Hepatocyte (in vitro differentiated cells): ENCODE data around the gene TNFRSF1A. TPM values are rescaled to one million over a fixed set of nuclear protein-coding genes. Genes with fewer than 3 reads are reported as not detected.

Experiments used
- DNase-seq: peaks from one replicate; pipeline ENCODE4 v3.0.0-alpha.2; 2016; ENCODE audit warnings: low spot score
- H2AFZ ChIP-seq: fragments of 200-600 bp; sonication (generic); 2 replicates; pipeline ENCODE4 v1.6.0; 2016; ENCODE audit warnings: antibody characterized with exemption, mild to moderate bottlenecking
- H3K27ac ChIP-seq: fragments of 200-600 bp; sonication (generic); 2 replicates; pipeline ENCODE4 v1.5.1; 2016; ENCODE audit warnings: mild to moderate bottlenecking
- H3K27me3 ChIP-seq: fragments of 200-600 bp; sonication (generic); 2 replicates; pipeline ENCODE4 v1.6.1; 2016
- H3K36me3 ChIP-seq: fragments of 200-600 bp; sonication (generic); replicated peaks from 2 replicates; pipeline ENCODE4 v1.5.1; 2016; ENCODE audit warnings: low read depth; ENCODE audit not compliant: insufficient read depth
- H3K4me1 ChIP-seq: fragments of 200-600 bp; sonication (generic); 2 replicates; pipeline ENCODE4 v1.5.1; 2016; ENCODE audit warnings: mild to moderate bottlenecking, moderate library complexity; ENCODE audit not compliant: insufficient read depth
- H3K4me2 ChIP-seq: fragments of 200-600 bp; sonication (generic); 2 replicates; pipeline ENCODE4 v1.6.0; 2016
- H3K4me3 ChIP-seq: fragments of 200-600 bp; sonication (generic); 2 replicates; pipeline ENCODE4 v1.5.1; 2016; ENCODE audit warnings: mild to moderate bottlenecking
- H3K79me2 ChIP-seq: fragments of 200-600 bp; sonication (generic); 2 replicates; pipeline ENCODE4 v1.6.0; 2017; ENCODE audit warnings: mild to moderate bottlenecking
- H3K9me2 ChIP-seq: fragments of 200-600 bp; sonication (generic); replicated peaks from 2 replicates; pipeline ENCODE4 v1.6.0; 2017; ENCODE audit warnings: mild to moderate bottlenecking; ENCODE audit not compliant: insufficient read depth
- H3K9me3 ChIP-seq: fragments of 200-600 bp; sonication (generic); 2 replicates; pipeline ENCODE4 v1.5.1; 2016; ENCODE audit warnings: low read depth, mild to moderate bottlenecking
- H4K20me1 ChIP-seq: fragments of 200-600 bp; sonication (generic); 2 replicates; pipeline ENCODE4 v1.6.0; 2016; ENCODE audit warnings: mild to moderate bottlenecking; ENCODE audit not compliant: insufficient read depth, poor library complexity, severe bottlenecking
- EZH2 ChIP-seq: fragments of 200-600 bp; sonication (generic); IDR thresholded peaks from 2 replicates; pipeline ENCODE4 v1.6.1; 2016; ENCODE audit warnings: antibody characterized with exemption, mild to moderate bottlenecking, borderline replicate concordance
- EZH2phosphoT487 ChIP-seq: fragments of 200-600 bp; sonication (generic); IDR thresholded peaks from one replicate; pipeline ENCODE4 v1.6.1; 2018; ENCODE audit warnings: antibody characterized with exemption, mild to moderate bottlenecking, low read depth, moderate library complexity; ENCODE audit not compliant: unreplicated experiment, severe bottlenecking
- WGBS: methylation state at CpG from one replicate; pipeline ENCODE4 v1.1.6; 2016; ENCODE audit warnings: low lambda C conversion rate; ENCODE audit errors: missing lambda C conversion rate; 5-methylcytosine and 5-hydroxymethylcytosine counted together
- polyA plus RNA-seq: library from polyadenylated mRNA; unstranded; fragments of >200 nt; fragmentation: Nextera tagmentation; extraction: Ambion mirVana; gene quantifications from 2 replicates; pipeline ENCODE4 v1.2.1, GENCODE V29; 2016
- total RNA-seq: library from RNA; depleted of rRNA; stranded (reverse); fragments of >200 nt; gene quantifications from 2 replicates; pipeline ENCODE4 v1.2.3, GENCODE V29; 2014
- TF ChIP-seq, protein P1 (sequence below): fragments of 200-600 bp; sonication (generic); IDR thresholded peaks from 2 replicates; pipeline ENCODE4 v1.5.1; 2016; ENCODE audit warnings: antibody characterized with exemption, mild to moderate bottlenecking; ENCODE audit not compliant: poor library complexity

The TNFRSF1A gene
- total and polyA plus RNA-seq, 2 experiments from 2014 or later = 147 to 168 TPM

- 95% methylated on average over 17 of the region's 17 CpGs for WGBS
Observed at GRCh38 chr12:6315704-6316597, 25.9 kb downstream of the TNFRSF1A start.

GRCh38 chr12:6315184-6315583 is 26.7 kb downstream of the TNFRSF1A start:
- H3K9me2 ChIP-seq = no peaks in the 10 kb centered on the region
- H3K27ac ChIP-seq = no peak overlapping the region
- no peaks in the 10 kb centered on the region for H3K9me3 ChIP-seq
- peaks cover 6% of the 10 kb centered on the region for H3K79me2 ChIP-seq
- DNase-seq = no peak
- no peak overlapping the region for H2AFZ ChIP-seq
- 93% methylated on average over 6 of the region's 6 CpGs for WGBS
- H4K20me1 ChIP-seq = no peaks in the 10 kb centered on the region
- H3K4me2 ChIP-seq = no peak overlapping the region
- H3K4me1 ChIP-seq = peaks cover 26% of the 10 kb centered on the region
- no peak overlapping the region for H3K4me3 ChIP-seq
- H3K36me3 ChIP-seq = no peaks in the 10 kb centered on the region
- TF ChIP-seq EZH2 = no peak
- TF ChIP-seq, protein P1, sequence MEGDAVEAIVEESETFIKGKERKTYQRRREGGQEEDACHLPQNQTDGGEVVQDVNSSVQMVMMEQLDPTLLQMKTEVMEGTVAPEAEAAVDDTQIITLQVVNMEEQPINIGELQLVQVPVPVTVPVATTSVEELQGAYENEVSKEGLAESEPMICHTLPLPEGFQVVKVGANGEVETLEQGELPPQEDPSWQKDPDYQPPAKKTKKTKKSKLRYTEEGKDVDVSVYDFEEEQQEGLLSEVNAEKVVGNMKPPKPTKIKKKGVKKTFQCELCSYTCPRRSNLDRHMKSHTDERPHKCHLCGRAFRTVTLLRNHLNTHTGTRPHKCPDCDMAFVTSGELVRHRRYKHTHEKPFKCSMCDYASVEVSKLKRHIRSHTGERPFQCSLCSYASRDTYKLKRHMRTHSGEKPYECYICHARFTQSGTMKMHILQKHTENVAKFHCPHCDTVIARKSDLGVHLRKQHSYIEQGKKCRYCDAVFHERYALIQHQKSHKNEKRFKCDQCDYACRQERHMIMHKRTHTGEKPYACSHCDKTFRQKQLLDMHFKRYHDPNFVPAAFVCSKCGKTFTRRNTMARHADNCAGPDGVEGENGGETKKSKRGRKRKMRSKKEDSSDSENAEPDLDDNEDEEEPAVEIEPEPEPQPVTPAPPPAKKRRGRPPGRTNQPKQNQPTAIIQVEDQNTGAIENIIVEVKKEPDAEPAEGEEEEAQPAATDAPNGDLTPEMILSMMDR = no peak
- no peak for TF ChIP-seq EZH2phosphoT487
- no peaks in the 10 kb centered on the region for H3K27me3 ChIP-seq

More at GRCh38 chr12:6315704-6316597, 25.9 kb downstream of the TNFRSF1A start:
- H3K4me2 ChIP-seq = no peak overlapping the region
- H3K9me2 ChIP-seq = no peaks in the 10 kb centered on the region
- H3K27me3 ChIP-seq = no peaks in the 10 kb centered on the region
- no peak overlapping the region for H3K4me3 ChIP-seq
- no peaks in the 10 kb centered on the region for H3K36me3 ChIP-seq
- DNase-seq = no peak
- no peak overlapping the region for H3K27ac ChIP-seq
- H3K9me3 ChIP-seq = no peaks in the 10 kb centered on the region
- no peaks in the 10 kb centered on the region for H4K20me1 ChIP-seq
- peaks cover 23% of the 10 kb centered on the region for H3K4me1 ChIP-seq
- H3K79me2 ChIP-seq = peaks cover 5% of the 10 kb centered on the region
- no peak overlapping the region for H2AFZ ChIP-seq
- TF ChIP-seq, protein P1 = no peak
- TF ChIP-seq EZH2 (no peak), EZH2phosphoT487 (no peak)

DNA sequence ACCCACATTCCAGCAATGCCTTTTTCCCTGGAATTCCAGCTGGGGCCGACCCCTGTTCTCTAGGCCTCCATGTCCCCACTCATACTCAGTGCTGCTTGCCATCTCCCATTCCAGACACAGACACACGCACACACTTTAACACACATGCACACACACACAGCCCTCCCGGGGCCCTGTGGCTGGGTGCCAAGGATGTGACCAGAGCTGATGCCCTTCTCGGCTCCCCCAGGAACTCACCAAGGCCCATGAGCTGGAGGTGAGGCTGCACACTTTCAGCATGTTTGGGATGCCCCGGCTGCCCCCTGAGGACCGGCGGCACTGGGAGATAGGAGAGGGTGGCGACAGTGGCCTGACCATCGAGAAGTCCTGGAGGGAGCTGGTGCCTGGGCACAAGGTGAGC is 27.1 kb downstream of the TNFRSF1A start:
- no peak overlapping the region for H3K27ac ChIP-seq
- TF ChIP-seq EZH2 = no peak
- TF ChIP-seq, protein P1 = no peak
- TF ChIP-seq EZH2phosphoT487 = no peak
- peaks cover 6% of the 10 kb centered on the region for H3K79me2 ChIP-seq
- no peak overlapping the region for H2AFZ ChIP-seq
- no peaks in the 10 kb centered on the region for H3K9me3 ChIP-seq
- H3K4me3 ChIP-seq = no peak overlapping the region
- no peaks in the 10 kb centered on the region for H3K27me3 ChIP-seq
- H3K9me2 ChIP-seq = no peaks in the 10 kb centered on the region
- peaks cover 30% of the 10 kb centered on the region for H3K4me1 ChIP-seq
- H3K4me2 ChIP-seq = no peak overlapping the region
- H4K20me1 ChIP-seq = no peaks in the 10 kb centered on the region
- 85% methylated on average over 9 of the region's 9 CpGs for WGBS
- DNase-seq = no peak
- H3K36me3 ChIP-seq = no peaks in the 10 kb centered on the region
